SK-N-SH treated with all-trans-retinoic acid at 6 μM for 48 hours (cell line): ENCODE results near the gene SPON1.

Source experiments
- BACH2 ChIP-seq: fragments of 250-450 bp; sonication (Bioruptor Pico); IDR thresholded peaks from 2 replicates; pipeline ENCODE4 v1.9.0; 2021; ENCODE audit warnings: mild to moderate bottlenecking, borderline replicate concordance
- TSHZ2 ChIP-seq: fragments of 250-450 bp; sonication (Bioruptor Pico); IDR thresholded peaks from 2 replicates; pipeline ENCODE4 v1.5.0; 2020; ENCODE audit warnings: mild to moderate bottlenecking, moderate library complexity

- TF ChIP-seq TSHZ2 (CRISPR knock-in tag) (no peak), BACH2 (CRISPR knock-in tag) (no peak)
These were observed 105.2 kb downstream of the SPON1 start for GRCh38 chr11:14067686-14068085.
